ENCODE results near the gene FAM184B.

Gene FAM184B

GRCh38 chr4:17698116-17698515 is 83.3 kb downstream of the FAM184B start (continued):
- TF ChIP-seq ZNF488 (tag by site-specific recombination; IDR thresholded peaks at IDR 0.05) (no peak), ZNF211 (tag by site-specific recombination; IDR thresholded peaks at IDR 0.05; ENCODE audit: low read depth) (no peak)

- ChIA-PET CTCF (interaction anchor here (1.0 kb wide), 1 partner anchor 59 kb away, joined by 4 read pairs; no protein-coding TSS in a partner anchor), POLR2A (no interaction called here)
- H3K9me3 ChIP-seq (ENCODE audit: control insufficient read depth, insufficient read depth, low read depth, low read length) = no peaks in the 10 kb centered on the region
- H3K4me1 ChIP-seq (ENCODE audit: control insufficient read depth, insufficient read depth, low read length) = no peaks in the 10 kb centered on the region
- H3K4me3 ChIP-seq (ENCODE audit: low read depth, low read length) = no peak overlapping the region
- H3K36me3 ChIP-seq (ENCODE audit: control insufficient read depth in 2 of 2, insufficient read depth in 1 of 2, low read length in 2 of 2) = no peaks in the 10 kb centered on the region
- no peak overlapping the region for H3K27ac ChIP-seq (ENCODE audit: extremely low read depth, low read depth, low read length)
- TF ChIP-seq ATF2 (tag by site-specific recombination; IDR thresholded peaks at IDR 0.05; ENCODE audit: low read depth) (no peak), MZF1 (tag by site-specific recombination; IDR thresholded peaks at IDR 0.05; ENCODE audit: borderline replicate concordance) (no peak), MYNN (tag by site-specific recombination; IDR thresholded peaks at IDR 0.05; ENCODE audit: borderline replicate concordance) (no peak), GLI2 (tag by site-specific recombination; IDR thresholded peaks at IDR 0.05; ENCODE audit: borderline replicate concordance, low read depth) (no peak), ZFP41 (tag by site-specific recombination; IDR thresholded peaks at IDR 0.05; ENCODE audit: borderline replicate concordance) (no peak), ZNF366 (tag by site-specific recombination; conservative IDR thresholded peaks at IDR 0.05) (no peak), ZEB2 (tag by site-specific recombination; IDR thresholded peaks at IDR 0.05) (no peak), ZNF677 (tag by site-specific recombination; IDR thresholded peaks at IDR 0.05) (no peak), ZNF768 (tag by site-specific recombination; IDR thresholded peaks at IDR 0.05) (no peak), YY2 (tag by site-specific recombination; IDR thresholded peaks at IDR 0.05) (no peak), PBX3 (CRISPR knock-in tag; IDR thresholded peaks at IDR 0.05) (no peak), ZNF121 (tag by site-specific recombination; IDR thresholded peaks at IDR 0.05) (no peak)
- TF ChIP-seq, protein P1, sequence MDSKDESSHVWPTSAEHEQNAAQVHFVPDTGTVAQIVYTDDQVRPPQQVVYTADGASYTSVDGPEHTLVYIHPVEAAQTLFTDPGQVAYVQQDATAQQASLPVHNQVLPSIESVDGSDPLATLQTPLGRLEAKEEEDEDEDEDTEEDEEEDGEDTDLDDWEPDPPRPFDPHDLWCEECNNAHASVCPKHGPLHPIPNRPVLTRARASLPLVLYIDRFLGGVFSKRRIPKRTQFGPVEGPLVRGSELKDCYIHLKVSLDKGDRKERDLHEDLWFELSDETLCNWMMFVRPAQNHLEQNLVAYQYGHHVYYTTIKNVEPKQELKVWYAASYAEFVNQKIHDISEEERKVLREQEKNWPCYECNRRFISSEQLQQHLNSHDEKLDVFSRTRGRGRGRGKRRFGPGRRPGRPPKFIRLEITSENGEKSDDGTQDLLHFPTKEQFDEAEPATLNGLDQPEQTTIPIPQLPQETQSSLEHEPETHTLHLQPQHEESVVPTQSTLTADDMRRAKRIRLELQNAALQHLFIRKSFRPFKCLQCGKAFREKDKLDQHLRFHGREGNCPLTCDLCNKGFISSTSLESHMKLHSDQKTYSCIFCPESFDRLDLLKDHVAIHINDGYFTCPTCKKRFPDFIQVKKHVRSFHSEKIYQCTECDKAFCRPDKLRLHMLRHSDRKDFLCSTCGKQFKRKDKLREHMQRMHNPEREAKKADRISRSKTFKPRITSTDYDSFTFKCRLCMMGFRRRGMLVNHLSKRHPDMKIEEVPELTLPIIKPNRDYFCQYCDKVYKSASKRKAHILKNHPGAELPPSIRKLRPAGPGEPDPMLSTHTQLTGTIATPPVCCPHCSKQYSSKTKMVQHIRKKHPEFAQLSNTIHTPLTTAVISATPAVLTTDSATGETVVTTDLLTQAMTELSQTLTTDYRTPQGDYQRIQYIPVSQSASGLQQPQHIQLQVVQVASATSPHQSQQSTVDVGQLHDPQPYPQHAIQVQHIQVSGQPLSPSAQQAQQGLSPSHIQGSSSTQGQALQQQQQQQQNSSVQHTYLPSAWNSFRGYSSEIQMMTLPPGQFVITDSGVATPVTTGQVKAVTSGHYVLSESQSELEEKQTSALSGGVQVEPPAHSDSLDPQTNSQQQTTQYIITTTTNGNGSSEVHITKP (tag by site-specific recombination; IDR thresholded peaks at IDR 0.05) = no peak
- TF ChIP-seq, protein P2, sequence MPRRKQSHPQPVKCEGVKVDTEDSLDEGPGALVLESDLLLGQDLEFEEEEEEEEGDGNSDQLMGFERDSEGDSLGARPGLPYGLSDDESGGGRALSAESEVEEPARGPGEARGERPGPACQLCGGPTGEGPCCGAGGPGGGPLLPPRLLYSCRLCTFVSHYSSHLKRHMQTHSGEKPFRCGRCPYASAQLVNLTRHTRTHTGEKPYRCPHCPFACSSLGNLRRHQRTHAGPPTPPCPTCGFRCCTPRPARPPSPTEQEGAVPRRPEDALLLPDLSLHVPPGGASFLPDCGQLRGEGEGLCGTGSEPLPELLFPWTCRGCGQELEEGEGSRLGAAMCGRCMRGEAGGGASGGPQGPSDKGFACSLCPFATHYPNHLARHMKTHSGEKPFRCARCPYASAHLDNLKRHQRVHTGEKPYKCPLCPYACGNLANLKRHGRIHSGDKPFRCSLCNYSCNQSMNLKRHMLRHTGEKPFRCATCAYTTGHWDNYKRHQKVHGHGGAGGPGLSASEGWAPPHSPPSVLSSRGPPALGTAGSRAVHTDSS (tag by site-specific recombination; IDR thresholded peaks at IDR 0.05) = no peak
- TF ChIP-seq, protein P3, sequence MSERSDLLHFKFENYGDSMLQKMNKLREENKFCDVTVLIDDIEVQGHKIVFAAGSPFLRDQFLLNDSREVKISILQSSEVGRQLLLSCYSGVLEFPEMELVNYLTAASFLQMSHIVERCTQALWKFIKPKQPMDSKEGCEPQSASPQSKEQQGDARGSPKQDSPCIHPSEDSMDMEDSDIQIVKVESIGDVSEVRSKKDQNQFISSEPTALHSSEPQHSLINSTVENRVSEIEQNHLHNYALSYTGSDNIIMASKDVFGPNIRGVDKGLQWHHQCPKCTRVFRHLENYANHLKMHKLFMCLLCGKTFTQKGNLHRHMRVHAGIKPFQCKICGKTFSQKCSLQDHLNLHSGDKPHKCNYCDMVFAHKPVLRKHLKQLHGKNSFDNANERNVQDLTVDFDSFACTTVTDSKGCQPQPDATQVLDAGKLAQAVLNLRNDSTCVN (tag by site-specific recombination; optimal IDR thresholded peaks at IDR 0.05) = no peak
- TF ChIP-seq, protein P4, sequence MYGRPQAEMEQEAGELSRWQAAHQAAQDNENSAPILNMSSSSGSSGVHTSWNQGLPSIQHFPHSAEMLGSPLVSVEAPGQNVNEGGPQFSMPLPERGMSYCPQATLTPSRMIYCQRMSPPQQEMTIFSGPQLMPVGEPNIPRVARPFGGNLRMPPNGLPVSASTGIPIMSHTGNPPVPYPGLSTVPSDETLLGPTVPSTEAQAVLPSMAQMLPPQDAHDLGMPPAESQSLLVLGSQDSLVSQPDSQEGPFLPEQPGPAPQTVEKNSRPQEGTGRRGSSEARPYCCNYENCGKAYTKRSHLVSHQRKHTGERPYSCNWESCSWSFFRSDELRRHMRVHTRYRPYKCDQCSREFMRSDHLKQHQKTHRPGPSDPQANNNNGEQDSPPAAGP (tag by site-specific recombination; IDR thresholded peaks at IDR 0.05) = no peak
- TF ChIP-seq, protein P5, sequence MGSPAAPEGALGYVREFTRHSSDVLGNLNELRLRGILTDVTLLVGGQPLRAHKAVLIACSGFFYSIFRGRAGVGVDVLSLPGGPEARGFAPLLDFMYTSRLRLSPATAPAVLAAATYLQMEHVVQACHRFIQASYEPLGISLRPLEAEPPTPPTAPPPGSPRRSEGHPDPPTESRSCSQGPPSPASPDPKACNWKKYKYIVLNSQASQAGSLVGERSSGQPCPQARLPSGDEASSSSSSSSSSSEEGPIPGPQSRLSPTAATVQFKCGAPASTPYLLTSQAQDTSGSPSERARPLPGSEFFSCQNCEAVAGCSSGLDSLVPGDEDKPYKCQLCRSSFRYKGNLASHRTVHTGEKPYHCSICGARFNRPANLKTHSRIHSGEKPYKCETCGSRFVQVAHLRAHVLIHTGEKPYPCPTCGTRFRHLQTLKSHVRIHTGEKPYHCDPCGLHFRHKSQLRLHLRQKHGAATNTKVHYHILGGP (tag by site-specific recombination; IDR thresholded peaks at IDR 0.05) = no peak
- TF ChIP-seq, protein P6, sequence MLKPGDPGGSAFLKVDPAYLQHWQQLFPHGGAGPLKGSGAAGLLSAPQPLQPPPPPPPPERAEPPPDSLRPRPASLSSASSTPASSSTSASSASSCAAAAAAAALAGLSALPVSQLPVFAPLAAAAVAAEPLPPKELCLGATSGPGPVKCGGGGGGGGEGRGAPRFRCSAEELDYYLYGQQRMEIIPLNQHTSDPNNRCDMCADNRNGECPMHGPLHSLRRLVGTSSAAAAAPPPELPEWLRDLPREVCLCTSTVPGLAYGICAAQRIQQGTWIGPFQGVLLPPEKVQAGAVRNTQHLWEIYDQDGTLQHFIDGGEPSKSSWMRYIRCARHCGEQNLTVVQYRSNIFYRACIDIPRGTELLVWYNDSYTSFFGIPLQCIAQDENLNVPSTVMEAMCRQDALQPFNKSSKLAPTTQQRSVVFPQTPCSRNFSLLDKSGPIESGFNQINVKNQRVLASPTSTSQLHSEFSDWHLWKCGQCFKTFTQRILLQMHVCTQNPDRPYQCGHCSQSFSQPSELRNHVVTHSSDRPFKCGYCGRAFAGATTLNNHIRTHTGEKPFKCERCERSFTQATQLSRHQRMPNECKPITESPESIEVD (tag by site-specific recombination; IDR thresholded peaks at IDR 0.05) = no peak
Measured at GRCh38 chr4:17695341-17695740, 86.1 kb downstream of the FAM184B start.
